ENCODE results near the gene MIOS.

GRCh38 chr7:7639847-7640220 lies 73.2 kb downstream of the MIOS start:
- TF ChIP-seq SPI1 (IDR thresholded peaks at IDR 0.05; ENCODE audit: low read depth, low read length) (no peak), POLR2A (IDR thresholded peaks at IDR 0.05; ENCODE audit: low read depth, low read length) (no peak)
